T-cell (primary cell): Measurements from ENCODE around the gene FANCI. TPM values are rescaled to one million over a fixed set of nuclear protein-coding genes. Genes with fewer than 3 reads are reported as not detected.

Experiments
- ATAC-seq, 4 experiments: fragments of 200-7000 bp in 3 of 4; fragments of 150-1000 bp in 1 of 4; cut with Tn5 transposase; replicated peaks in 1 of 4; 1 replicate in 3 of 4; 2 replicates in 1 of 4; pipeline ENCODE4 v1.10.0; 2021; ENCODE audit warnings: moderate library complexity in 3 of 4, mild to moderate bottlenecking in 2 of 4, moderate number of reproducible peaks in 1 of 4
- CTCF ChIA-PET, 2 donors: fragments of 300-600 bp; sonication (Branson Sonifier 250); formaldehyde crosslinking; loops; one replicate each; lab custom pipeline; 2022; ENCODE audit warnings: antibody characterized with exemption in 2 of 2; lab: Charles Lee
- POLR2A ChIA-PET, 2 donors: fragments of 300-600 bp; sonication (Branson Sonifier 250); formaldehyde crosslinking; loops; one replicate each; lab custom pipeline; 2022; ENCODE audit warnings: antibody characterized with exemption in 2 of 2; lab: Charles Lee
- DNase-seq, 35 experiments: peaks; one replicate each; pipeline versions ENCODE4 v3.0.0 to v3.0.0-alpha.2; 2013 to 2023
- H3K27ac ChIP-seq: one replicate; pipeline ENCODE4 v1.5.1; 2013; ENCODE audit warnings: low read length
- H3K27me3 ChIP-seq, 2 experiments: replicated peaks in 1 of 2; 1 replicate in 1 of 2; 2 replicates in 1 of 2; pipeline versions ENCODE4 v1.6.1 to v1.7.0; 2013; ENCODE audit warnings: low read length in 1 of 2, mixed read lengths in 1 of 2; ENCODE audit not compliant: control insufficient read depth in 2 of 2, insufficient read depth in 2 of 2; ENCODE audit errors: extremely low read depth in 1 of 2
- H3K36me3 ChIP-seq, 2 donors: 1 replicate in 1 of 2; 2 replicates in 1 of 2; pipeline versions ENCODE4 v1.6.1 to v1.7.0; 2013; ENCODE audit warnings: low read length in 1 of 2; ENCODE audit not compliant: control insufficient read depth in 2 of 2, insufficient read depth in 1 of 2; ENCODE audit errors: extremely low read depth in 1 of 2
- H3K4me1 ChIP-seq, 2 experiments: 1 replicate in 1 of 2; 2 replicates in 1 of 2; pipeline versions ENCODE4 v1.6.1 to v1.7.0; 2013; ENCODE audit warnings: low read length in 2 of 2, mixed read lengths in 1 of 2; ENCODE audit not compliant: insufficient read depth in 2 of 2, control insufficient read depth in 1 of 2; ENCODE audit errors: extremely low read depth in 1 of 2
- H3K4me3 ChIP-seq, 2 donors: 1 replicate in 1 of 2; 2 replicates in 1 of 2; pipeline versions ENCODE4 v1.5.1 to v1.7.0; 2013; ENCODE audit warnings: mild to moderate bottlenecking in 2 of 2, low read length in 1 of 2, moderate library complexity in 1 of 2; ENCODE audit not compliant: control insufficient read depth in 1 of 2; ENCODE audit errors: extremely low read depth in 1 of 2
- H3K9me3 ChIP-seq: 2 replicates; pipeline ENCODE4 v1.7.0; 2013
- H3K27ac Mint-ChIP-seq, 2 donors: one replicate each; pipeline ENCODE4 v1.8.0; 2020 to 2021; ENCODE audit warnings: mild to moderate bottlenecking in 2 of 2, mixed read lengths in 2 of 2
- H3K27me3 Mint-ChIP-seq, 2 donors: one replicate each; pipeline ENCODE4 v1.8.0; 2021 to 2022; ENCODE audit warnings: mixed read lengths in 2 of 2
- H3K36me3 Mint-ChIP-seq: one replicate; pipeline ENCODE4 v1.8.0; 2021; ENCODE audit warnings: mixed read lengths
- H3K4me1 Mint-ChIP-seq, 3 donors: one replicate each; pipeline ENCODE4 v1.8.0; 2020 to 2022; ENCODE audit warnings: mixed read lengths in 3 of 3, mild to moderate bottlenecking in 1 of 3
- H3K4me3 Mint-ChIP-seq, 3 donors: one replicate each; pipeline ENCODE4 v1.8.0; 2020 to 2022; ENCODE audit warnings: mild to moderate bottlenecking in 3 of 3, mixed read lengths in 3 of 3, moderate library complexity in 3 of 3
- H3K9me3 Mint-ChIP-seq, 3 donors: one replicate each; pipeline ENCODE4 v1.8.0; 2020 to 2022; ENCODE audit warnings: mixed read lengths in 3 of 3
- WGBS: methylation state at CpG from one replicate; pipeline ENCODE4 v1.1.5; 2013; ENCODE audit warnings: missing lambda C conversion rate; ENCODE audit not compliant: insufficient coverage; 5-methylcytosine and 5-hydroxymethylcytosine counted together
- total RNA-seq, 35 experiments: library from RNA in 6 of 35; stranded (reverse) in 6 of 35; fragments of 120-200 nt in 1 of 35; gene quantifications; one replicate each; pipeline versions ENCODE4 v1.2.1 to v1.2.4 and lab custom pipeline; 2013 to 2026

The FANCI gene
- total RNA-seq, 5 donors from 2014 or later (not counting 1 experiment from before 2014, with no cell fraction given): 9.8 to 14.6 (median 12.4) TPM

GRCh38 chr15:89329329-89330084, 85.7 kb downstream of the FANCI start:
- CTCF ChIA-PET: interaction anchor here in 1 of 2 donors (1.3 kb wide), 1 partner anchor 29 kb away, joined by 4 read pairs; no protein-coding TSS in a partner anchor
- H3K36me3 ChIP-seq: peaks cover 36 to 87% of the 10 kb centered on the region in 2 donors
- H3K36me3 Mint-ChIP-seq: peaks cover 65% of the 10 kb centered on the region
- H3K27ac ChIP-seq: peak overlapping the region; percentile 40
- POLR2A ChIA-PET: interaction anchor here in 1 of 2 donors (0.5 to 0.6 kb wide), 2 partner anchors 15 to 434 kb away, joined by 5 to 6 read pairs; no protein-coding TSS in a partner anchor
- 27% methylated on average over 6 of the region's 8 CpGs for WGBS
- no peaks in the 10 kb centered on the region for H3K27me3 ChIP-seq
- ATAC-seq (peak; percentile 13 to 31 (median 18)), DNase-seq (peak in 11 of 35 experiments; percentile 15 to 55 (median 20))
- no peaks in the 10 kb centered on the region for H3K27me3 Mint-ChIP-seq
- H3K4me3 Mint-ChIP-seq: peak overlapping the region; percentile 11 to 70 (median 46)
- peaks cover 46 to 56% (median 50%) of the 10 kb centered on the region in 3 donors for H3K4me1 Mint-ChIP-seq
- no peaks in the 10 kb centered on the region for H3K9me3 ChIP-seq
- H3K27ac Mint-ChIP-seq: peak overlapping the region; percentile 37 to 46
- H3K4me3 ChIP-seq: peak overlapping the region; percentile 1 to 35
- H3K4me1 ChIP-seq: peaks cover 36 to 61% of the 10 kb centered on the region in 2 experiments
- H3K9me3 Mint-ChIP-seq: no peaks in the 10 kb centered on the region

DNA sequence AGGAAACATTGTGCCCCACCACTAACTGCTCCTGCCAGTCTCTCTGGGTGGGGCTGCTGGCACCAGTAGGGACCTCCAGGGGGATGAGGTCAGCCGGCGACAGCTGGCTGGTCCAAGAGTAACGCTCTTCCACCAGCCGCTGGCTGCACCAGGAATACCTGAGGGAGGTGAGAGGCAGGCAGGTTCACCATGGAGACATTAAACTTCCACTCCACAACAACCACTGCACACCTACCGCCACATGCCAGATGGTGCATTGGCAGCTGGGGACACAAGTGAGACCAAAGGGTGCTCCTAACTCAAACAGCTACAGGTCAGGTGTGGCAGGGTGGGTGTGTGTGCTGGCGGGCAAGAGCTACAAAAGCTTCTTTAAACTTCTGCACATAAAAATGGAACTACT, 86.3 kb downstream of the FANCI start:
- ATAC-seq (no peak), DNase-seq (peak in 1 of 35 experiments; percentile 9)
- H3K27ac ChIP-seq: peak overlapping the region; percentile 40
- peaks cover 59% of the 10 kb centered on the region for H3K36me3 Mint-ChIP-seq
- peak overlapping the region in 1 of 2 donors; percentile 35 for H3K4me3 ChIP-seq
- H3K27me3 ChIP-seq: no peaks in the 10 kb centered on the region
- no peaks in the 10 kb centered on the region for H3K9me3 Mint-ChIP-seq
- peak overlapping the region; percentile 11 to 70 (median 46) for H3K4me3 Mint-ChIP-seq
- H3K9me3 ChIP-seq: no peaks in the 10 kb centered on the region
- H3K27ac Mint-ChIP-seq: peak overlapping the region; percentile 46 to 58
- peaks cover 36 to 81% of the 10 kb centered on the region in 2 donors for H3K36me3 ChIP-seq
- peaks cover 52 to 61% (median 53%) of the 10 kb centered on the region in 3 donors for H3K4me1 Mint-ChIP-seq
- CTCF ChIA-PET: interaction anchor here (0.6 to 1.3 kb wide), 2 partner anchors 29 to 241 kb away, joined by 4 to 6 read pairs; no protein-coding TSS in a partner anchor
- H3K27me3 Mint-ChIP-seq: peaks cover 4 to 5% of the 10 kb centered on the region in 2 donors
- H3K4me1 ChIP-seq: peaks cover 36 to 63% of the 10 kb centered on the region in 2 experiments
- POLR2A ChIA-PET: interaction anchor here in 1 of 2 donors (0.7 kb wide), 1 partner anchor 633 kb away, joined by 4 read pairs; no protein-coding TSS in a partner anchor
- no CpG with 5 or more reads among the region's 6 CpGs for WGBS

DNA sequence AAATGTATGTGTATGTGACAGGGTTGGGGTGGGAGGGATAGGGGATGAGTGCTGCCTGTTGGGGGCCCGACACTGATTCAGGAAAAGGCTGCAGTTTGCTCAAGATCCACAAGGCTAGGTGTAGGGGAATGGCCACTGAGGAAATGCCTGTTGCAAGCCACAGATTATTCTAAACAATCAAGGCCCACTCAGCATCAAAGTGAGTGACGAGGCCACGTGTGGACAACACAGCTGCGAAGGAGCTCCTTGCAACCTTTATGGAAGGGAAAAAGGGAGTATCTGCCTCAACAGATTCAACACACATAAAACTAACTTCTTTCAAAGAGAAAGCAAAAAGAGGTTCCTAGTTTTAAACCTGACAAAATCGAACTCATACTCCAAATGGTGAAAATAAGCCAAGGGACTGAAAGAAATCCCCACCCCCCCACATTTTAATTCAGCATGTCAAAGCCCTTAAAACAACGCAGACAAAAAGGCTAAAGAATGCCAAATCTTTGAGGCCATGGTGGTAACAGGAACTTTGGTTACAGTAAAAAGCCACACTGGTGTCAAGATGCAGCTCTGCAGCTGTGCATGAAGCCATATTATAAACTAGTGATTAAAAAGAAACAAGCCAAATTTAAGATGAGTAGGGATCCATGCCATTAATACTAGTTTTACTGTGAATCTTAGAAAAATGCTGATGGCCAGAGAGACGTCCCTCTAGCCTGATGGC, 87.3 kb downstream of the FANCI start:
- peak overlapping the region; percentile 57 to 70 (median 70) for H3K4me3 Mint-ChIP-seq
- no peak overlapping the region for H3K27ac ChIP-seq

DNA sequence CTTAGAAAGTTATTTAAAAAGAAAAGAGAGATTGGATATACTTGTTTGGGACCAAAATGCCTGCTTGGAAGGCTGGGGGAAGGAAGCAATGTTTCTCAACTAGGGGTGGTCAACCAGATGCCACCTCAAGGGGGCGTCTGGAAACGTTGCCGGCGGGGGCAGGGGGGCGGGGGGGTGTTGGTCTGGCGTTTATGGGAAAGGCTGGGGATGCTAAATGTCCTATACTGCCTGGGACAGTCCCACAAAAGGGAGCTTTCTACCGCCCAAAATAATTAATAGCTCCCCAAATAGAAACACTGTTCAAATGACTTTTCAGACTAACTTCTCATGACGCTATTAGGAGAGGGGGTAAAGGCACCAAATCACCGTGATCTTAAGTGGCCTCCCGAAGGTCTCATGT, 88.7 kb downstream of the FANCI start:
- peaks cover 4 to 5% of the 10 kb centered on the region in 2 donors for H3K27me3 Mint-ChIP-seq
- ChIA-PET POLR2A (interaction anchor here in 1 of 2 donors (0.6 kb wide), 1 partner anchor 31 kb away, joined by 6 read pairs; no protein-coding TSS in a partner anchor), CTCF (interaction anchor here (0.5 to 1.0 kb wide), 4 partner anchors 27 to 244 kb away, joined by 3 to 6 read pairs (median 4); partner anchors contain the start of gene ABHD2 (in 1 of the 2))
- H3K36me3 Mint-ChIP-seq: peaks cover 42% of the 10 kb centered on the region
- peak overlapping the region; percentile 49 to 79 for H3K27ac Mint-ChIP-seq
- Histone ChIP-seq H3K4me3 (peak overlapping the region in 1 of 2 donors; percentile 4), H3K27ac (no peak overlapping the region), H3K36me3 (peaks cover 21 to 58% of the 10 kb centered on the region in 2 donors), H3K27me3 (no peaks in the 10 kb centered on the region), H3K9me3 (no peaks in the 10 kb centered on the region), H3K4me1 (peaks cover 39 to 71% of the 10 kb centered on the region in 2 experiments)
- 0% methylated on average over 1 of the region's 10 CpGs for WGBS
- ATAC-seq (no peak), DNase-seq (peak in 2 of 35 experiments; percentile 20 to 52)
- no peaks in the 10 kb centered on the region for H3K9me3 Mint-ChIP-seq
- H3K4me3 Mint-ChIP-seq: peak overlapping the region; percentile 57 to 71 (median 70)
- H3K4me1 Mint-ChIP-seq: peaks cover 54 to 65% (median 60%) of the 10 kb centered on the region in 3 donors

More for the DNA sequence above, 87.3 kb downstream of the FANCI start:
- peaks cover 39 to 71% of the 10 kb centered on the region in 2 experiments for H3K4me1 ChIP-seq
- no peaks in the 10 kb centered on the region for H3K27me3 ChIP-seq
- ATAC-seq (no peak), DNase-seq (no peak)
- Mint-ChIP-seq H3K4me1 (peaks cover 60 to 67% (median 62%) of the 10 kb centered on the region in 3 donors), H3K27me3 (peaks cover 4 to 5% of the 10 kb centered on the region in 2 donors), H3K36me3 (peaks cover 53% of the 10 kb centered on the region), H3K27ac (peak overlapping the region; percentile 46 to 58), H3K9me3 (no peaks in the 10 kb centered on the region)
- no peak overlapping the region for H3K4me3 ChIP-seq
- no peaks in the 10 kb centered on the region for H3K9me3 ChIP-seq
- peaks cover 31 to 72% of the 10 kb centered on the region in 2 donors for H3K36me3 ChIP-seq
- POLR2A ChIA-PET: interaction anchor here in 1 of 2 donors (0.6 to 0.7 kb wide), 2 partner anchors 19 to 262 kb away, joined by 3 to 16 read pairs; no protein-coding TSS in a partner anchor
- CTCF ChIA-PET: interaction anchor here (0.6 to 1.3 kb wide), 2 partner anchors 28 to 242 kb away, joined by 4 to 6 read pairs; no protein-coding TSS in a partner anchor
- WGBS: 100% methylated on average over 1 of the region's 7 CpGs

GRCh38 chr15:89333011-89333860, 89.5 kb downstream of the FANCI start:
- Mint-ChIP-seq H3K4me1 (peaks cover 54 to 59% (median 55%) of the 10 kb centered on the region in 3 donors), H3K27ac (no peak overlapping the region), H3K36me3 (peaks cover 36% of the 10 kb centered on the region), H3K9me3 (no peaks in the 10 kb centered on the region), H3K4me3 (peak overlapping the region; percentile 75 to 95 (median 78)), H3K27me3 (peaks cover 4 to 5% of the 10 kb centered on the region in 2 donors)
- Histone ChIP-seq H3K27ac (peak overlapping the region; percentile 73), H3K36me3 (peaks cover 18 to 50% of the 10 kb centered on the region in 2 donors), H3K4me1 (peaks cover 39 to 69% of the 10 kb centered on the region in 2 experiments), H3K27me3 (no peaks in the 10 kb centered on the region), H3K4me3 (peak overlapping the region; percentile 81 to 90), H3K9me3 (no peaks in the 10 kb centered on the region)
- ATAC-seq (no peak), DNase-seq (peak in 1 of 35 experiments; percentile 16)
- ChIA-PET POLR2A (interaction anchor here in 1 of 2 donors (0.6 kb wide), 1 partner anchor 30 kb away, joined by 6 read pairs; no protein-coding TSS in a partner anchor), CTCF (interaction anchor here (0.5 to 1.0 kb wide), 4 partner anchors 26 to 245 kb away, joined by 3 to 8 read pairs (median 6); partner anchors contain the start of gene ABHD2 (in 1 of the 2))
- WGBS: 96% methylated on average over 53 of the region's 57 CpGs
